HepG2 (cell line): ENCODE data around the gene DMGDH.

ENCODE experiments used
- BRCA1 ChIP-seq: sonication (generic); formaldehyde crosslinking; IDR thresholded peaks from 2 replicates; pipeline ENCODE4 v1.4.0; 2020; ENCODE audit warnings: missing genetic modification reagents
- EZH2 ChIP-seq: conservative IDR thresholded peaks from 2 replicates; pipeline ENCODE4 v1.6.1; 2012; ENCODE audit warnings: mild to moderate bottlenecking, low read depth, low read length, moderate library complexity
- FIP1L1 ChIP-seq: fragments of 200-400 bp; formaldehyde crosslinking; IDR thresholded peaks from 2 replicates; pipeline ENCODE4 v1.6.1; 2018; ENCODE audit warnings: low read depth, mild to moderate bottlenecking, low read length, moderate library complexity, borderline replicate concordance; ENCODE audit not compliant: insufficient read depth
- FOSL1 ChIP-seq: sonication (generic); formaldehyde crosslinking; IDR thresholded peaks from 2 replicates; pipeline ENCODE4 v1.9.0; 2021; ENCODE audit warnings: missing genetic modification reagents, borderline replicate concordance
- JUND ChIP-seq: sonication (generic); formaldehyde crosslinking; IDR thresholded peaks from 2 replicates; pipeline ENCODE4 v1.8.0; 2022; ENCODE audit warnings: mild to moderate bottlenecking, missing genetic modification reagents
- NBN ChIP-seq: fragments of 450-650 bp; conservative IDR thresholded peaks from 2 replicates; pipeline ENCODE4 v1.6.1; 2017
- NR2C2 ChIP-seq: sonication (generic); formaldehyde crosslinking; IDR thresholded peaks from 2 replicates; pipeline ENCODE4 v1.4.0; 2020; ENCODE audit warnings: missing genetic modification reagents, mild to moderate bottlenecking, moderate library complexity, borderline replicate concordance
- POLR2A ChIP-seq, 2 experiments: IDR thresholded peaks; 2 replicates each; pipeline ENCODE4 v1.6.1; 2011; ENCODE audit warnings: low read depth in 2 of 2, low read length in 2 of 2, mild to moderate bottlenecking in 1 of 2, moderate library complexity in 1 of 2; ENCODE audit not compliant: insufficient read depth in 1 of 2
- SP1 ChIP-seq, 2 experiments: fragments of 450-650 bp in 1 of 2; sonication (generic) in 1 of 2; formaldehyde crosslinking in 1 of 2; IDR thresholded peaks; 2 replicates each; pipeline versions ENCODE4 v1.4.0 to v1.6.1; 2016 to 2020; ENCODE audit warnings: missing genetic modification reagents in 1 of 2
- ZKSCAN8 ChIP-seq: IDR thresholded peaks from 2 replicates; pipeline ENCODE4 v1.6.1; 2016; ENCODE audit warnings: borderline replicate concordance, missing genetic modification reagents, missing compliant biosample characterization
- ZNF790 ChIP-seq: sonication (generic); formaldehyde crosslinking; IDR thresholded peaks from 2 replicates; pipeline ENCODE4 v1.8.0; 2022; ENCODE audit warnings: missing genetic modification reagents, mild to moderate bottlenecking, borderline replicate concordance
- TF ChIP-seq, protein P1 (sequence below): sonication (generic); formaldehyde crosslinking; IDR thresholded peaks from 2 replicates; pipeline ENCODE4 v1.8.0; 2023; ENCODE audit warnings: mild to moderate bottlenecking, missing genetic modification reagents
- TF ChIP-seq, protein P2 (sequence below): sonication (generic); formaldehyde crosslinking; IDR thresholded peaks from 2 replicates; pipeline ENCODE4 v1.5.0; 2020; ENCODE audit warnings: mild to moderate bottlenecking, missing genetic modification reagents, borderline replicate concordance
- TF ChIP-seq, protein P3 (sequence below): sonication (generic); formaldehyde crosslinking; IDR thresholded peaks from 2 replicates; pipeline ENCODE4 v1.4.0; 2020; ENCODE audit warnings: missing genetic modification reagents, borderline replicate concordance

DNA sequence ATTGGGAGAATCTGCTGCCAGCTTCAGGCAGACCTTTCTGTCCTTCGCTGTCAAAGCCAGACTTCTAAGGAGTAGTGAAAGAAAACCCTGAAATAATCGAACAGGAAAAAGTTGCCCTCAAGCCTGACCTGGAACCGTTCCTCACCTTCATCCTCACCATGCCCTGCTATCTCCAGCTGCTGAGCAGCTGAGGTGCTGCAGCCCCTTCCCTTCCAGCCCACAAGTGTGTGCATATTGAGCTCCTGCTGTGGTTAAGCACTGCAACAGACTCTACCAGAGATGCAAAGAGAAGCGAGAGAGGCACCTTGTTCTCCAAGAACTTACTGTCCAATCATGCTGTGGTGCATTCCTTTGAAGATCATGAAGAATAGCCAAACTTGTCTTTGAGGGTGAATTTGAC lies 19.0 kb upstream of the DMGDH start:
- TF ChIP-seq JUND (CRISPR knock-in tag): no peak
- no peak for TF ChIP-seq POLR2A (IDR thresholded peaks at IDR 0.05; ENCODE audit: insufficient read depth in 1 of 2, low read depth in 2 of 2, low read length in 2 of 2)
- TF ChIP-seq NR2C2: no peak
- TF ChIP-seq ZKSCAN8: no peak
- TF ChIP-seq, protein P1, sequence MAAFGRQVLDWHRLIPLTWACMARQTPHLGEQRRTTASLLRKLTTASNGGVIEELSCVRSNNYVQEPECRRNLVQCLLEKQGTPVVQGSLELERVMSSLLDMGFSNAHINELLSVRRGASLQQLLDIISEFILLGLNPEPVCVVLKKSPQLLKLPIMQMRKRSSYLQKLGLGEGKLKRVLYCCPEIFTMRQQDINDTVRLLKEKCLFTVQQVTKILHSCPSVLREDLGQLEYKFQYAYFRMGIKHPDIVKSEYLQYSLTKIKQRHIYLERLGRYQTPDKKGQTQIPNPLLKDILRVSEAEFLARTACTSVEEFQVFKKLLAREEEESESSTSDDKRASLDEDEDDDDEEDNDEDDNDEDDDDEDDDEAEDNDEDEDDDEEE (CRISPR knock-in tag): no peak
- TF ChIP-seq FOSL1 (CRISPR knock-in tag): no peak
- TF ChIP-seq EZH2: no peak
- no peak for TF ChIP-seq NBN
- TF ChIP-seq, protein P2, sequence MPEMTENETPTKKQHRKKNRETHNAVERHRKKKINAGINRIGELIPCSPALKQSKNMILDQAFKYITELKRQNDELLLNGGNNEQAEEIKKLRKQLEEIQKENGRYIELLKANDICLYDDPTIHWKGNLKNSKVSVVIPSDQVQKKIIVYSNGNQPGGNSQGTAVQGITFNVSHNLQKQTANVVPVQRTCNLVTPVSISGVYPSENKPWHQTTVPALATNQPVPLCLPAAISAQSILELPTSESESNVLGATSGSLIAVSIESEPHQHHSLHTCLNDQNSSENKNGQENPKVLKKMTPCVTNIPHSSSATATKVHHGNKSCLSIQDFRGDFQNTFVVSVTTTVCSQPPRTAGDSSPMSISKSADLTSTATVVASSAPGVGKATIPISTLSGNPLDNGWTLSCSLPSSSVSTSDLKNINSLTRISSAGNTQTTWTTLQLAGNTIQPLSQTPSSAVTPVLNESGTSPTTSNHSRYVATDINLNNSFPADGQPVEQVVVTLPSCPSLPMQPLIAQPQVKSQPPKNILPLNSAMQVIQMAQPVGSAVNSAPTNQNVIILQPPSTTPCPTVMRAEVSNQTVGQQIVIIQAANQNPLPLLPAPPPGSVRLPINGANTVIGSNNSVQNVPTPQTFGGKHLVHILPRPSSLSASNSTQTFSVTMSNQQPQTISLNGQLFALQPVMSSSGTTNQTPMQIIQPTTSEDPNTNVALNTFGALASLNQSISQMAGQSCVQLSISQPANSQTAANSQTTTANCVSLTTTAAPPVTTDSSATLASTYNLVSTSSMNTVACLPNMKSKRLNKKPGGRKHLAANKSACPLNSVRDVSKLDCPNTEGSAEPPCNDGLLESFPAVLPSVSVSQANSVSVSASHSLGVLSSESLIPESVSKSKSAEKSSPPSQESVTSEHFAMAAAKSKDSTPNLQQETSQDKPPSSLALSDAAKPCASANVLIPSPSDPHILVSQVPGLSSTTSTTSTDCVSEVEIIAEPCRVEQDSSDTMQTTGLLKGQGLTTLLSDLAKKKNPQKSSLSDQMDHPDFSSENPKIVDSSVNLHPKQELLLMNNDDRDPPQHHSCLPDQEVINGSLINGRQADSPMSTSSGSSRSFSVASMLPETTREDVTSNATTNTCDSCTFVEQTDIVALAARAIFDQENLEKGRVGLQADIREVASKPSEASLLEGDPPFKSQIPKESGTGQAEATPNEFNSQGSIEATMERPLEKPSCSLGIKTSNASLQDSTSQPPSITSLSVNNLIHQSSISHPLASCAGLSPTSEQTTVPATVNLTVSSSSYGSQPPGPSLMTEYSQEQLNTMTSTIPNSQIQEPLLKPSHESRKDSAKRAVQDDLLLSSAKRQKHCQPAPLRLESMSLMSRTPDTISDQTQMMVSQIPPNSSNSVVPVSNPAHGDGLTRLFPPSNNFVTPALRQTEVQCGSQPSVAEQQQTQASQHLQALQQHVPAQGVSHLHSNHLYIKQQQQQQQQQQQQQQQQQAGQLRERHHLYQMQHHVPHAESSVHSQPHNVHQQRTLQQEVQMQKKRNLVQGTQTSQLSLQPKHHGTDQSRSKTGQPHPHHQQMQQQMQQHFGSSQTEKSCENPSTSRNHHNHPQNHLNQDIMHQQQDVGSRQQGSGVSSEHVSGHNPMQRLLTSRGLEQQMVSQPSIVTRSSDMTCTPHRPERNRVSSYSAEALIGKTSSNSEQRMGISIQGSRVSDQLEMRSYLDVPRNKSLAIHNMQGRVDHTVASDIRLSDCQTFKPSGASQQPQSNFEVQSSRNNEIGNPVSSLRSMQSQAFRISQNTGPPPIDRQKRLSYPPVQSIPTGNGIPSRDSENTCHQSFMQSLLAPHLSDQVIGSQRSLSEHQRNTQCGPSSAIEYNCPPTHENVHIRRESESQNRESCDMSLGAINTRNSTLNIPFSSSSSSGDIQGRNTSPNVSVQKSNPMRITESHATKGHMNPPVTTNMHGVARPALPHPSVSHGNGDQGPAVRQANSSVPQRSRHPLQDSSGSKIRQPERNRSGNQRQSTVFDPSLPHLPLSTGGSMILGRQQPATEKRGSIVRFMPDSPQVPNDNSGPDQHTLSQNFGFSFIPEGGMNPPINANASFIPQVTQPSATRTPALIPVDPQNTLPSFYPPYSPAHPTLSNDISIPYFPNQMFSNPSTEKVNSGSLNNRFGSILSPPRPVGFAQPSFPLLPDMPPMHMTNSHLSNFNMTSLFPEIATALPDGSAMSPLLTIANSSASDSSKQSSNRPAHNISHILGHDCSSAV: no peak
- TF ChIP-seq, protein P3, sequence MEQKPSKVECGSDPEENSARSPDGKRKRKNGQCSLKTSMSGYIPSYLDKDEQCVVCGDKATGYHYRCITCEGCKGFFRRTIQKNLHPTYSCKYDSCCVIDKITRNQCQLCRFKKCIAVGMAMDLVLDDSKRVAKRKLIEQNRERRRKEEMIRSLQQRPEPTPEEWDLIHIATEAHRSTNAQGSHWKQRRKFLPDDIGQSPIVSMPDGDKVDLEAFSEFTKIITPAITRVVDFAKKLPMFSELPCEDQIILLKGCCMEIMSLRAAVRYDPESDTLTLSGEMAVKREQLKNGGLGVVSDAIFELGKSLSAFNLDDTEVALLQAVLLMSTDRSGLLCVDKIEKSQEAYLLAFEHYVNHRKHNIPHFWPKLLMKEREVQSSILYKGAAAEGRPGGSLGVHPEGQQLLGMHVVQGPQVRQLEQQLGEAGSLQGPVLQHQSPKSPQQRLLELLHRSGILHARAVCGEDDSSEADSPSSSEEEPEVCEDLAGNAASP (CRISPR knock-in tag): no peak
- TF ChIP-seq ZNF790: no peak
- TF ChIP-seq BRCA1 (CRISPR knock-in tag): no peak
- no peak for TF ChIP-seq FIP1L1
- TF ChIP-seq SP1 (IDR thresholded peaks at IDR 0.05): no peak
- TF ChIP-seq SP1 (CRISPR knock-in tag; IDR thresholded peaks at IDR 0.05): no peak
